Limb (tissue), 2 donors: Measurements from ENCODE around the gene PHAF1.

ENCODE experiments used
- DNase-seq, 2 donors: peaks; one replicate each; pipeline ENCODE4 v3.0.0-alpha.2; 2016; ENCODE audit errors: extremely low spot score in 2 of 2

Gene PHAF1

DNA sequence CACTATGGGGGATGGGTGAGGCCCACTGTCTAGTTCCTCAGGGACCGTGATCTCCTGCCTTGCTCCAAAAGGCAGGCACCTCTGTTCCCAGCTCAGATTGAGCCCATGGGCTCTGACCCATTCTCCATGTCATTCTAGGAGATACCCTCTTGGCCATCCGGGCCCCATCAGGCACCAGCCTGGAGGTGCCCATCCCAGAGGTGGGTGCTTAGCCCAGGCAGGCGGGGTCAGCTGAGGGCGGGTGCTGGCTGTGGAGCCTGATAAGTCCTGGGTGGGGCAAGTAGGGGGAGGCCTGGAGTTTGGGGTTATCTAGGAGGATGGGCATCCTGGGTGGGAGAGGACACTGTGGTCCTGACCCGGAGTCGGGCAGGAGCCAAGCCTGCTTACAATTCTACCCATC lies 84.5 kb downstream of the PHAF1 start:
- no peak for DNase-seq

DNA sequence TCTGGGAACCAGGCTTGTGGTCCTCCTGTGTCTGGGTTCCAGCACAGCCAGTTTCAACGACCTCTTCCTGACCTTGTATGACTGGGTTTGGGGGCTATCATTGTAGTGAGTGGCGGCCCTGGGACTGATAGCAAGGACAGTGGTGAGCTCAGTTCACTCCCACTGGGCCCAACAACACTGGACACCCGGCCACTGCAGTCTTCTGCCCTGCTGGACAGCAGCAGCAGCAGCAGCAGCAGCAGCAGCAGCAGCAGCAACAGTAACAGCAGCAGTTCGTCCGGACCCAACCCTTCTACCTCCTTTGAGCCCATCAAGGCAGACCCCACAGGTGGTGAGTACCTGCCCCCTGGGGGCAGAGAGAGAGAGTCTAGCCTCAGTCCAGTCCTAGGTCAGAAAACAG lies 85.9 kb downstream of the PHAF1 start:
- no peak for DNase-seq

DNA sequence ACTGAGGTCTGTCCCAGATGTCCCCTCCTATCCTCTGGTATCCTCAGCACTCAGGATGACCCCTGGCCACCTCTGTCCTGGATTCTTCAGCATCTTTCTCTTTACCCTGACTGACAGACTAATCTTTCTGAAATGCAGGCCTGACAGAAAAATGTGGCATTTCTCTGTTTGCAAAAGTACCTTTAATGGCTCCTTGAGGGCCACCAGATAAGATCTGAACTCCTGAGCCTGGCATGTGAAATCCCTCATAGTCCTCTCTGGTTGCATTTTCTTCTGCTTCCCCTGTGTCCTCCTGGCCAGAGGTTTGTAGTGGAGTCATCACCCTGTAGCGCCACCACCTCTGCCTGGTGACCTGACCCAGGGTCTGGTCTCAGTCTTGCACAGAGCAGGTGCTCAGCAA lies 87.1 kb downstream of the PHAF1 start:
- DNase-seq: no peak

DNA sequence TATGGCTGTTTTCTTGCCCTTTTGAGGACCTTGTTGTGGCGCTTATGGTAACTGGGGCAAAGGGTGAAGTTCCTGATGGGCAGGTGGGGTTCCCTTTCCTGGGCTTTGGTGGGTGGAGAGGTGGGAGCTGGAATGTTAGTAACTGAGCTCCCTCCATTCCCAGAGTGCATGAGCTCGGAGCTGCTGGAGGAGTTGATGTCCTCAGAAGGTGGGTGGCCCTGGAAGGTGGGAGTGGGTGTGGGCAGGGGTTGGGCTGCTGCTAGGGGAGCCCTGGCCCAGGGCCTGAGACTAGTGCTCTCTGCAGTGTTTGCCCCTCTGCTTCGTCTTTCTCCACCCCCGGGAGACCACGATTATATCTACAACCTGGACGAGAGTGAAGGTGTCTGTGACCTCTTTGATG lies 88.0 kb downstream of the PHAF1 start:
- no peak for DNase-seq
